Measurements from ENCODE around the gene D2HGDH.

The D2HGDH gene

GRCh38 chr2:241692448-241692847 lies 42.0 kb upstream of the D2HGDH start:
- no peak for TF ChIP-seq CTCF (IDR thresholded peaks at IDR 0.05)
- Histone ChIP-seq H3K27me3 (no peaks in the 10 kb centered on the region), H3K4me1 (peaks cover 0 to 23% (median 18%) of the 10 kb centered on the region in 4 donors), H3K4me3 (no peak overlapping the region), H3K36me3 (peaks cover 9 to 51% (median 18%) of the 10 kb centered on the region in 3 donors), H3K27ac (no peak overlapping the region), H3K9me3 (no peaks in the 10 kb centered on the region)
- intact Hi-C loops (cut with DNase I; ENCODE audit: low total_unique reads): no loop called here
- no peak for DNase-seq

- H3K27ac ChIP-seq: no peak overlapping the region
- no peak for TF ChIP-seq CTCF (IDR thresholded peaks at IDR 0.05)
- H3K4me3 ChIP-seq: no peak overlapping the region
- H3K36me3 ChIP-seq: peaks cover 2 to 37% (median 11%) of the 10 kb centered on the region in 3 donors
- H3K9me3 ChIP-seq: no peaks in the 10 kb centered on the region
- no peaks in the 10 kb centered on the region for H3K27me3 ChIP-seq
- DNase-seq: no peak
- intact Hi-C loops (cut with DNase I; ENCODE audit: low total_unique reads): no loop called here
- peaks cover 0 to 5% (median 2%) of the 10 kb centered on the region in 4 donors for H3K4me1 ChIP-seq
Observed at GRCh38 chr2:241695651-241696050, 38.8 kb upstream of the D2HGDH start.

- peak overlapping the region; percentile 93 to 98 for H3K27ac ChIP-seq
- peaks cover 7 to 21% (median 7%) of the 10 kb centered on the region in 3 donors for H3K36me3 ChIP-seq
- peak overlapping the region; percentile 83 to 87 for H3K4me3 ChIP-seq
- no peak for DNase-seq
- no peaks in the 10 kb centered on the region for H3K9me3 ChIP-seq
- TF ChIP-seq CTCF (IDR thresholded peaks at IDR 0.05): peak; percentile 46 to 59
- H3K4me1 ChIP-seq: peaks cover 0 to 26% (median 20%) of the 10 kb centered on the region in 4 donors
- no peaks in the 10 kb centered on the region for H3K27me3 ChIP-seq
- intact Hi-C loops (cut with DNase I; ENCODE audit: low total_unique reads): loop anchor here (1.0 kb wide), 1 partner anchor 64 kb away; the partner anchor contains the start of genes ATG4B and THAP4
Observed at GRCh38 chr2:241701149-241701398, 33.4 kb upstream of the D2HGDH start.

- peaks cover 0 to 26% (median 20%) of the 10 kb centered on the region in 4 donors for H3K4me1 ChIP-seq
- H3K27me3 ChIP-seq: no peaks in the 10 kb centered on the region
- peak within 1 kb of the TSS; percentile 83 to 87 for H3K4me3 ChIP-seq
- peaks cover 12 to 23% (median 12%) of the 10 kb centered on the region in 3 donors for H3K36me3 ChIP-seq
- H3K27ac ChIP-seq: peak within 1 kb of the TSS; percentile 93 to 98
- peak; percentile 97 to 98 for DNase-seq
- no peaks in the 10 kb centered on the region for H3K9me3 ChIP-seq
- intact Hi-C loops (cut with DNase I; ENCODE audit: low total_unique reads): loop anchor here (1.0 kb wide), 1 partner anchor 64 kb away; the partner anchor contains the start of genes ATG4B and THAP4
- TF ChIP-seq CTCF (IDR thresholded peaks at IDR 0.05): no peak
Observed at GRCh38 chr2:241701399-241702154, 32.9 kb upstream of the D2HGDH start, which contains the start of gene ING5. Gene ING5, plus strand, starts transcription at chr2:241702039. Its CDS starts 27 bp downstream, at chr2:241702066.

GRCh38 chr2:241702155-241703031 lies 32.0 kb upstream of the D2HGDH start:
- peak; percentile 11 to 41 for TF ChIP-seq CTCF (IDR thresholded peaks at IDR 0.05)
- H3K27ac ChIP-seq: peak overlapping the region; percentile 93 to 98
- H3K27me3 ChIP-seq: no peaks in the 10 kb centered on the region
- peak overlapping the region; percentile 83 to 87 for H3K4me3 ChIP-seq
- intact Hi-C loops (cut with DNase I; ENCODE audit: low total_unique reads): no loop called here
- no peaks in the 10 kb centered on the region for H3K9me3 ChIP-seq
- DNase-seq: peak; percentile 74 to 88
- H3K4me1 ChIP-seq: peaks cover 0 to 26% (median 20%) of the 10 kb centered on the region in 4 donors
- H3K36me3 ChIP-seq: peaks cover 20 to 32% (median 21%) of the 10 kb centered on the region in 3 donors
